NCI-H1048 (cell line): Measurements from ENCODE around the gene LRRC18.

Source experiments
- DNase-seq: peaks from one replicate; lab custom pipeline; 2025; lab: John Stamatoyannopoulos, UW

The LRRC18 gene

GRCh38 chr10:48946332-48946731, 6.7 kb upstream of the LRRC18 start:
- no peak for DNase-seq

- no peak for DNase-seq
These were observed 5.9 kb upstream of the LRRC18 start for GRCh38 chr10:48945441-48946130.

GRCh38 chr10:48944171-48944570, 4.5 kb upstream of the LRRC18 start:
- no peak for DNase-seq

GRCh38 chr10:48943096-48943495, 3.5 kb upstream of the LRRC18 start:
- DNase-seq, result no peak

GRCh38 chr10:48941427-48942075, 1.9 kb upstream of the LRRC18 start:
- no peak for DNase-seq

GRCh38 chr10:48940958-48941357, 1.3 kb upstream of the LRRC18 start:
- no peak for DNase-seq

GRCh38 chr10:48940372-48940771, 732 bp upstream of the LRRC18 start:
- DNase-seq, result no peak

- no peak for DNase-seq
These were observed 577 bp downstream of the LRRC18 start for GRCh38 chr10:48938990-48939536.

GRCh38 chr10:48938281-48938680, 1.4 kb downstream of the LRRC18 start:
- DNase-seq, result no peak

GRCh38 chr10:48937796-48938195, 1.8 kb downstream of the LRRC18 start:
- DNase-seq, result no peak

GRCh38 chr10:48935577-48935976, 4.1 kb downstream of the LRRC18 start:
- DNase-seq, result no peak

GRCh38 chr10:48934672-48935501, 4.8 kb downstream of the LRRC18 start:
- no peak for DNase-seq

- no peak for DNase-seq
These were observed 6.6 kb downstream of the LRRC18 start for GRCh38 chr10:48932831-48933664.

GRCh38 chr10:48931188-48931587, 8.5 kb downstream of the LRRC18 start:
- no peak for DNase-seq

- no peak for DNase-seq
These were observed 10.1 kb downstream of the LRRC18 start for GRCh38 chr10:48929413-48929990.

GRCh38 chr10:48926764-48927540, 12.7 kb downstream of the LRRC18 start:
- no peak for DNase-seq

- DNase-seq, result no peak
These were observed 13.4 kb downstream of the LRRC18 start for GRCh38 chr10:48926255-48926654.

- no peak for DNase-seq
These were observed 14.7 kb downstream of the LRRC18 start for GRCh38 chr10:48924988-48925387.

- no peak for DNase-seq
These were observed 15.9 kb downstream of the LRRC18 start for GRCh38 chr10:48923748-48924147.

GRCh38 chr10:48913674-48914073, 26.0 kb downstream of the LRRC18 start:
- DNase-seq, result no peak

- no peak for DNase-seq
These were observed 29.1 kb downstream of the LRRC18 start for GRCh38 chr10:48910548-48910947.
